Astrocyte (in vitro differentiated cells and primary cell): ENCODE results near the gene GSTM2.

ENCODE experiments used
- EZH2 ChIP-seq: IDR thresholded peaks from 2 replicates; pipeline ENCODE4 v1.6.1; 2012; ENCODE audit warnings: mild to moderate bottlenecking, low read length, inconsistent platforms; ENCODE audit not compliant: insufficient read depth
- TF ChIP-seq, protein P1 (sequence below): IDR thresholded peaks from 2 replicates; pipeline ENCODE4 v1.5.1; 2011; ENCODE audit warnings: low read depth, mild to moderate bottlenecking, inconsistent platforms, low read length, moderate library complexity; ENCODE audit not compliant: insufficient read depth

DNA sequence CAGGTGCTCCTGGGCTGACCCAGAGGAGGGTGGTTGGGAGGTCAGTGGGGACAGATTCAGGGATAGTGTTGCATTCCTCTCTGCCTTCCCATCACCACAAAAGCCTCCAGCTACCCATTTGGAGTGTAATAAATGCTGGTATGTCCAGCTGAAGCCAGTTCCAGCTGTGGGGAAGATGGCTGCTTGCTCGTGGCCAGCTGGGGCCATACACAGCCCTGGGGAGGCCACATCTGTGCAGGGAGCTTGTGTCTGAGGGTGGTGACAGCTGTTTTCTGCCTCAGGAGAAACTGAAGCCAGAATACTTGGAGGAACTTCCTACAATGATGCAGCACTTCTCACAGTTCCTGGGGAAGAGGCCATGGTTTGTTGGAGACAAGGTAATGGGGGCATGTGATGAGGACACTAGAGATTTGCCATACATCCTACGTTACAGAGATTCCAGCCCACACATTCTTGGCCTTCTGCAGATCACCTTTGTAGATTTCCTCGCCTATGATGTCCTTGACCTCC, 9.3 kb upstream of the GSTM2 start:
- TF ChIP-seq, protein P1, sequence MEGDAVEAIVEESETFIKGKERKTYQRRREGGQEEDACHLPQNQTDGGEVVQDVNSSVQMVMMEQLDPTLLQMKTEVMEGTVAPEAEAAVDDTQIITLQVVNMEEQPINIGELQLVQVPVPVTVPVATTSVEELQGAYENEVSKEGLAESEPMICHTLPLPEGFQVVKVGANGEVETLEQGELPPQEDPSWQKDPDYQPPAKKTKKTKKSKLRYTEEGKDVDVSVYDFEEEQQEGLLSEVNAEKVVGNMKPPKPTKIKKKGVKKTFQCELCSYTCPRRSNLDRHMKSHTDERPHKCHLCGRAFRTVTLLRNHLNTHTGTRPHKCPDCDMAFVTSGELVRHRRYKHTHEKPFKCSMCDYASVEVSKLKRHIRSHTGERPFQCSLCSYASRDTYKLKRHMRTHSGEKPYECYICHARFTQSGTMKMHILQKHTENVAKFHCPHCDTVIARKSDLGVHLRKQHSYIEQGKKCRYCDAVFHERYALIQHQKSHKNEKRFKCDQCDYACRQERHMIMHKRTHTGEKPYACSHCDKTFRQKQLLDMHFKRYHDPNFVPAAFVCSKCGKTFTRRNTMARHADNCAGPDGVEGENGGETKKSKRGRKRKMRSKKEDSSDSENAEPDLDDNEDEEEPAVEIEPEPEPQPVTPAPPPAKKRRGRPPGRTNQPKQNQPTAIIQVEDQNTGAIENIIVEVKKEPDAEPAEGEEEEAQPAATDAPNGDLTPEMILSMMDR: no peak
- TF ChIP-seq EZH2: no peak
